ENCODE measurements around the gene GSTP1.

DNA sequence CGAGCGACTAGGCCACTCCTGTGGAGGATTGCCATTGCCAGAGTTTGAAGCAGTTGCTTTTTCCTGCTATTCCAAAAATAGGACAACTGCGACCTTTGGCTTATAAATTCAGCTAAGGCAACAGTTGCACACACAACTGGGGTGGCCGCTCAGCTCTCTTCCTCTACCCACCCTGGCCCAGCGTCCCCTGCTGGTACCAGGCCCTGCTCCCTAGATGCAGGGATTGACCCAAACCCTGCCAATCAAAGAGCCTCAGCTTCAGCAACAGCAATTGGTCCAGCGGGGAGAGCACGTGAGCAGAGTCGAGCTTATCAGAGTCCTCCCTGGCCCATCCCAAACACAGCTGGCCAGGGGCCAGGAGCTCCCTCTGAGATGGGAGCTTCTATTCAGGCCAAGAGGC, 38.3 kb upstream of the GSTP1 start:
- TF ChIP-seq, protein P1, sequence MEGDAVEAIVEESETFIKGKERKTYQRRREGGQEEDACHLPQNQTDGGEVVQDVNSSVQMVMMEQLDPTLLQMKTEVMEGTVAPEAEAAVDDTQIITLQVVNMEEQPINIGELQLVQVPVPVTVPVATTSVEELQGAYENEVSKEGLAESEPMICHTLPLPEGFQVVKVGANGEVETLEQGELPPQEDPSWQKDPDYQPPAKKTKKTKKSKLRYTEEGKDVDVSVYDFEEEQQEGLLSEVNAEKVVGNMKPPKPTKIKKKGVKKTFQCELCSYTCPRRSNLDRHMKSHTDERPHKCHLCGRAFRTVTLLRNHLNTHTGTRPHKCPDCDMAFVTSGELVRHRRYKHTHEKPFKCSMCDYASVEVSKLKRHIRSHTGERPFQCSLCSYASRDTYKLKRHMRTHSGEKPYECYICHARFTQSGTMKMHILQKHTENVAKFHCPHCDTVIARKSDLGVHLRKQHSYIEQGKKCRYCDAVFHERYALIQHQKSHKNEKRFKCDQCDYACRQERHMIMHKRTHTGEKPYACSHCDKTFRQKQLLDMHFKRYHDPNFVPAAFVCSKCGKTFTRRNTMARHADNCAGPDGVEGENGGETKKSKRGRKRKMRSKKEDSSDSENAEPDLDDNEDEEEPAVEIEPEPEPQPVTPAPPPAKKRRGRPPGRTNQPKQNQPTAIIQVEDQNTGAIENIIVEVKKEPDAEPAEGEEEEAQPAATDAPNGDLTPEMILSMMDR (conservative IDR thresholded peaks at IDR 0.05; ENCODE audit: low read length): no peak
- no peak for TF ChIP-seq EZH2phosphoT487 (IDR thresholded peaks at IDR 0.05; ENCODE audit: borderline replicate concordance, low read depth, low read length)

Measured in OCI-LY7 (cell line).